Left ventricle myocardium inferior (tissue), 1 donor: ENCODE results near the gene SORBS2. TPM values are rescaled to one million over a fixed set of nuclear protein-coding genes. Genes with fewer than 3 reads are reported as not detected.

Experiments
- DNase-seq: peaks from one replicate; pipeline ENCODE4 v3.0.0-alpha.2; 2020
- H3K27ac ChIP-seq: fragments of 200-600 bp; replicated peaks from 2 replicates; pipeline ENCODE4 v1.8.0; 2021
- H3K27me3 ChIP-seq: fragments of 200-600 bp; 2 replicates; pipeline ENCODE4 v1.8.0; 2021; ENCODE audit warnings: low read depth
- H3K36me3 ChIP-seq: fragments of 200-600 bp; 2 replicates; pipeline ENCODE4 v1.8.0; 2021
- H3K4me1 ChIP-seq: fragments of 200-600 bp; 2 replicates; pipeline ENCODE4 v1.8.0; 2021
- H3K4me3 ChIP-seq: fragments of 200-600 bp; 2 replicates; pipeline ENCODE4 v1.8.0; 2021; ENCODE audit warnings: mild to moderate bottlenecking, moderate library complexity
- H3K9me3 ChIP-seq: fragments of 200-600 bp; replicated peaks from 2 replicates; pipeline ENCODE4 v1.8.0; 2021
- CTCF ChIP-seq: fragments of 200-600 bp; IDR thresholded peaks from 2 replicates; pipeline ENCODE4 v1.8.0; 2021; ENCODE audit warnings: antibody characterized with exemption, mild to moderate bottlenecking, borderline replicate concordance
- intact Hi-C: fragments of 100-400 bp; cut with micrococcal nuclease; formaldehyde crosslinking; loops from one replicate; pipeline ENCODE4 v1.11.0; 2022
- total RNA-seq: library from RNA; stranded (reverse); fragmentation: NEBNext Ultra II Directional; extraction: Animal tissue kit (Norgen Biotek cat#: 25700); gene quantifications from one replicate; pipeline ENCODE4 v1.2.1, GENCODE V29; 2021
- donor health status: DM: no; HTN: yes; CAD: no; lungs with severe emphysema.

SORBS2 gene
- total RNA-seq, 1 donor from 2014 or later = 1,282 TPM

GRCh38 chr4:185826381-185826780 lies 14.4 kb upstream of the SORBS2 start:
- H3K4me3 ChIP-seq = no peak overlapping the region
- H3K36me3 ChIP-seq = no peaks in the 10 kb centered on the region
- no peaks in the 10 kb centered on the region for H3K9me3 ChIP-seq
- no peak overlapping the region for H3K27ac ChIP-seq
- no peak for TF ChIP-seq CTCF
- intact Hi-C loops = no loop called here
- no peak for DNase-seq
- H3K4me1 ChIP-seq = peaks cover 6% of the 10 kb centered on the region
- H3K27me3 ChIP-seq = no peaks in the 10 kb centered on the region

- intact Hi-C loops = no loop called here
- no peak overlapping the region for H3K4me3 ChIP-seq
- no peak for DNase-seq
- H3K9me3 ChIP-seq = no peaks in the 10 kb centered on the region
- H3K36me3 ChIP-seq = no peaks in the 10 kb centered on the region
- H3K27ac ChIP-seq = no peak overlapping the region
- H3K27me3 ChIP-seq = no peaks in the 10 kb centered on the region
- H3K4me1 ChIP-seq = peaks cover 2% of the 10 kb centered on the region
- TF ChIP-seq CTCF = no peak
Observed at GRCh38 chr4:185825737-185826136, 13.7 kb upstream of the SORBS2 start.

- Histone ChIP-seq H3K4me3 (no peak overlapping the region), H3K27me3 (no peaks in the 10 kb centered on the region), H3K27ac (no peak overlapping the region), H3K4me1 (peaks cover 16% of the 10 kb centered on the region), H3K36me3 (no peaks in the 10 kb centered on the region), H3K9me3 (no peaks in the 10 kb centered on the region)
- no peak for DNase-seq
- intact Hi-C loops = no loop called here
- TF ChIP-seq CTCF = no peak
Observed at GRCh38 chr4:185822791-185823190, 10.8 kb upstream of the SORBS2 start.

GRCh38 chr4:185821029-185821419 lies 9.0 kb upstream of the SORBS2 start:
- no peak overlapping the region for H3K27ac ChIP-seq
- H3K4me1 ChIP-seq = peaks cover 18% of the 10 kb centered on the region
- no peaks in the 10 kb centered on the region for H3K27me3 ChIP-seq
- H3K4me3 ChIP-seq = no peak overlapping the region
- intact Hi-C loops = no loop called here
- no peaks in the 10 kb centered on the region for H3K9me3 ChIP-seq
- H3K36me3 ChIP-seq = no peaks in the 10 kb centered on the region
- TF ChIP-seq CTCF = no peak
- no peak for DNase-seq

GRCh38 chr4:185820146-185821028 lies 8.4 kb upstream of the SORBS2 start:
- intact Hi-C loops = no loop called here
- H3K4me3 ChIP-seq = peak overlapping the region; percentile 36
- no peaks in the 10 kb centered on the region for H3K36me3 ChIP-seq
- peaks cover 18% of the 10 kb centered on the region for H3K4me1 ChIP-seq
- no peaks in the 10 kb centered on the region for H3K9me3 ChIP-seq
- TF ChIP-seq CTCF = peak; percentile 27
- no peak for DNase-seq
- no peaks in the 10 kb centered on the region for H3K27me3 ChIP-seq
- H3K27ac ChIP-seq = peak overlapping the region; percentile 74
